Measurements from ENCODE around the gene CLCNKB. TPM values are rescaled to one million over a fixed set of nuclear protein-coding genes. Genes with fewer than 3 reads are reported as not detected.

Gene CLCNKB
- total RNA-seq, 1 donor from 2014 or later = not detected

DNA sequence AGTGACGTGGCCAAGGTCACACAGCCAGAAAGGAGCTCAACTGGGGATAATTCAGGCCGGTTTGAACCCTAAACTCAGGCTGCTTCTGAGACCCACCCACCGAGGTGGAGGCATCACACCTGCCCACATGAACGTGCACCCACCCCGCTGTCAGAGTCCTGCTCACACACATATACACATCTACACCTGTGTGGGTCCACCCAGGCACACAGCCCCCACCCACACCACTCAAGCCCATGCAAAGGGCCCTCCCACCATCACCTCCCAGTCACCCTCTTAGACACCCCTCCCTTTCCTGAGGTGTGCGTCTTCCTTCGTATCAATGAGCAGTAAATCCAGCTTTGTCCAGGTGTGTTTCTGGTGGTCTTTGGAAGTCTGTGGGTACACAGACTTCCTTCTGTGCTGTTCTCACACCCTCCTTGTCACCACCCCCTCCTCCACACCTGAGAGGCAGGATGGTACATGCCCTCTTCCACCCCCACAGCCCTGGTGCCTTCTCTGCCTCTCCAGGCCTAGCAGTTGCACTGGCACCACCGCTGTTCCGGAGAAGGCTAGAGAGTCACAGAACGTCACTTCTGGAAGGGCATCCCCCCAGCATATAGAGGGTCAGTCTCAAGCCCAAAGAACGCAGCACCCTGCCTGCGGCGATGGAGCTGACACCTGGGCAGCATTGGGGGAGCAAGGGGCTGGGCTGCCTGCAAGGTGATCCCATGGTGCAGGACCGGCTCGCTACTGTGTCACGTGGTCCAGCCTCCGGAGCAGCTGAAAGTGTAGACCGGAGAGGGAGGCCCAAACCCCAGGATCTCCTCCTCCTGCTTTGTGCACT lies 48.7 kb downstream of the CLCNKB start:
- TF ChIP-seq, protein P1, sequence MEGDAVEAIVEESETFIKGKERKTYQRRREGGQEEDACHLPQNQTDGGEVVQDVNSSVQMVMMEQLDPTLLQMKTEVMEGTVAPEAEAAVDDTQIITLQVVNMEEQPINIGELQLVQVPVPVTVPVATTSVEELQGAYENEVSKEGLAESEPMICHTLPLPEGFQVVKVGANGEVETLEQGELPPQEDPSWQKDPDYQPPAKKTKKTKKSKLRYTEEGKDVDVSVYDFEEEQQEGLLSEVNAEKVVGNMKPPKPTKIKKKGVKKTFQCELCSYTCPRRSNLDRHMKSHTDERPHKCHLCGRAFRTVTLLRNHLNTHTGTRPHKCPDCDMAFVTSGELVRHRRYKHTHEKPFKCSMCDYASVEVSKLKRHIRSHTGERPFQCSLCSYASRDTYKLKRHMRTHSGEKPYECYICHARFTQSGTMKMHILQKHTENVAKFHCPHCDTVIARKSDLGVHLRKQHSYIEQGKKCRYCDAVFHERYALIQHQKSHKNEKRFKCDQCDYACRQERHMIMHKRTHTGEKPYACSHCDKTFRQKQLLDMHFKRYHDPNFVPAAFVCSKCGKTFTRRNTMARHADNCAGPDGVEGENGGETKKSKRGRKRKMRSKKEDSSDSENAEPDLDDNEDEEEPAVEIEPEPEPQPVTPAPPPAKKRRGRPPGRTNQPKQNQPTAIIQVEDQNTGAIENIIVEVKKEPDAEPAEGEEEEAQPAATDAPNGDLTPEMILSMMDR (IDR thresholded peaks at IDR 0.05) = no peak
- Histone ChIP-seq H3K4me3 (no peak overlapping the region), H3K9me3 (no peaks in the 10 kb centered on the region), H3K4me1 (no peaks in the 10 kb centered on the region), H3K36me3 (no peaks in the 10 kb centered on the region), H3K27me3 (no peaks in the 10 kb centered on the region), H3K27ac (no peak overlapping the region)
- intact Hi-C loops (cut with DNase I) = no loop called here
- no peak for DNase-seq (ENCODE audit: low spot score in 2 of 2)

DNA sequence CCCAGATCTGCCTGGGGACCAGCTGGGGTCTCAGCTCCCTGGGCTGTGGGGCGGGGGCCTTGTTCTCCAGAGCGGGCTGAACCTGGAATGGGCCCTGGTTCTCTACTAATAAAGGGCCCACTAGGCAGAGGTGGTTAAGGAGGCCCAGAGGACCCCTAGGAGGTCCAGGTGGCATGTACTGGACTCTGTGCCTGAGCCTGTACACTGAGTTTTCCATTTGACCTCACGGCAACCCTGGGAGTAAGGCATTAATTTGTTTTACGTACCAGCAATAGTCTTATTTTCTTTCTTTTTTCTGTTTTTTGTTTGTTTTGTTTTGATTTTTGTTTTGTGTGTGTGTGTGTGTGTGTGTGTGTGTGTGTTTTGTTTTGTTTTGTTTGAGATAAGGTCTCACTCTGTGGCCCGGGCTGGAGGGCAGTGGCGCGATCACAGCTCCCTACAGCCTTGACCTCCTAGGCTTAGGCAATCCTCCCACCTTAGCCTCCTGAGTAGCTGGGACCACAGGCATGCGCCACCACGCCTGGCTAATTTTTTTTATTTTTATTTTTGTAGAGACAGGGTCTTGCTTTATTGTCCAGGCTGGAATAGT lies 49.4 kb downstream of the CLCNKB start:
- H3K27me3 ChIP-seq = no peaks in the 10 kb centered on the region
- H3K9me3 ChIP-seq = no peaks in the 10 kb centered on the region
- no peaks in the 10 kb centered on the region for H3K4me1 ChIP-seq
- H3K4me3 ChIP-seq = no peak overlapping the region
- no peak overlapping the region for H3K27ac ChIP-seq
- H3K36me3 ChIP-seq = no peaks in the 10 kb centered on the region
- TF ChIP-seq, protein P1 (IDR thresholded peaks at IDR 0.05) = no peak
- DNase-seq (ENCODE audit: low spot score in 2 of 2) = no peak
- intact Hi-C loops (cut with DNase I) = no loop called here

DNA sequence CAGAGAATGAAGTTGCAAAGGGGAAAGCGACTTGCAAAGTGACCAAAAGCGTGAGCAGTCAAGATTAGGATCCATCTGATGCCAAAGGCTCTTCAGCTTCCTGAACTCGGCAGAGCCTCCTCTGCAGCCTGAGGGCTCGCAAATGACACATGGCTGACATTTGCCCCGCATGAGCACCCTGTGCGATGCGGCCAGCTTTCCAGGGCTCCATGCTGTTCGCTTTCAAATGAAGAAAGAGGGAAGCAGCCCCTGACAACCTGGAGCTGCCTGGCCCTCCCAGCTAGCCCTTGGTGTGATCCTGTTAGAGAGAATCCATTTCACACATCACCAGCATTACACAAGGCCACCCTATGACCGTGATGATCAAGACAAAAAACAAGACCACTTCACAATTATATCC lies 50.0 kb downstream of the CLCNKB start:
- TF ChIP-seq, protein P1 (IDR thresholded peaks at IDR 0.05) = no peak
- Histone ChIP-seq H3K27me3 (no peaks in the 10 kb centered on the region), H3K4me1 (no peaks in the 10 kb centered on the region), H3K4me3 (no peak overlapping the region), H3K27ac (no peak overlapping the region), H3K9me3 (no peaks in the 10 kb centered on the region), H3K36me3 (no peaks in the 10 kb centered on the region)
- no peak for DNase-seq (ENCODE audit: low spot score in 2 of 2)
- intact Hi-C loops (cut with DNase I) = no loop called here

DNA sequence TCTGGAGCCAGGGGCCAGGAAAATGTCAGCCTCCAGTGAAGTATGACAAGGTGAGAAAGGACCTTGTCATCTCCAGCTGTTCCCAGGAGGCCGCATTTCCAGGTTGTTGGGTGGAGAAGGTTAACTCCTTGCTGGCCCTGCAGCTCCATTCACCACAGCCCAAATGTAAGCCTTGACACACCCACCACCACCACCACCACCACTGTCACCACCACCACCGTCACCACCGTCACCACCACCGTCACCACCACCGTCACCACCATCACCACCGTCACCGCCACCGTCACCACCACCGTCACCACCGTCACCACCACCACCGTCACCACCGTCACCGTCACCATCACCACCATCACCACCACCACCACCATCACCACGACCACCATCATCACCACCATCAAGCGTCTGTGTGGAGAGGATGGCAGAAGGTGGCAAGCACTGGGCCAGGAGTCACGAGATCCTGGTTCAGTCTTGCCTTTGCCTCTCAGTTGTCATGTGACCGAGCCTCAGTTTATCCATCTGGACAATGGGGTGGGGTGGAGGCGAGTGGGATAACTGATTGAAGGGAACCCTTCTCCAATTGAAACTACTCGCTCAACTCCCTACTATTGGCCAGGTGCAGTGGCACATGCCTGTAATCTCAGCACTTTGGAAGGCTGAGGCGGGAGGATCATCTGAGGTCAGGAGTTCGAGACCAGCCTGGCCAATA lies 51.0 kb downstream of the CLCNKB start:
- DNase-seq (ENCODE audit: low spot score in 2 of 2) = no peak
- intact Hi-C loops (cut with DNase I) = no loop called here
- Histone ChIP-seq H3K27ac (no peak overlapping the region), H3K27me3 (no peaks in the 10 kb centered on the region), H3K4me3 (no peak overlapping the region), H3K9me3 (no peaks in the 10 kb centered on the region), H3K4me1 (no peaks in the 10 kb centered on the region), H3K36me3 (no peaks in the 10 kb centered on the region)
- TF ChIP-seq, protein P1 (IDR thresholded peaks at IDR 0.05) = no peak

DNA sequence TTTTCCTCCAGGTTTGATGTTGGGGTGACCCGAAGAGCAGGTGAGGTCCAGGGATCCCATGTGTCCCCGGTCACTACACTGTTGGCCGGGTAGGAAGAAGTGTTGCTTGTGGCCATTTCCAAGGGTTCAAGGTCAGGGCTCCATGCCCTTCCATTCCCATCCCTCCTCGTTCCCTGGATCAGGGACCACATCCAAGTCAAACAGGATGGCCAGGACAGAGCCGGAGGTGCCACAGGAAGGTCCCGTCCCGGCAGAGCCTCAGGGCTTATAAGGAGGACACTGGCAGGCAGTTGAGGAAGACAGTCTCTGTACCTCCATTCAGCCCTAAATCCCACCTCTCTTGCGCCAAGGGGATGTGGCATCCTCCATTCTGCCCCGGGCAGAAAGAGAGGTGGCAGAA lies 51.9 kb downstream of the CLCNKB start:
- Histone ChIP-seq H3K27me3 (no peaks in the 10 kb centered on the region), H3K4me3 (no peak overlapping the region), H3K9me3 (no peaks in the 10 kb centered on the region), H3K4me1 (no peaks in the 10 kb centered on the region), H3K27ac (no peak overlapping the region), H3K36me3 (no peaks in the 10 kb centered on the region)
- intact Hi-C loops (cut with DNase I) = no loop called here
- no peak for DNase-seq (ENCODE audit: low spot score in 2 of 2)
- TF ChIP-seq, protein P1 (IDR thresholded peaks at IDR 0.05) = no peak
